ENCODE data around the gene PARP6.

Gene PARP6

GRCh38 chr15:72202801-72203506 lies 69.4 kb downstream of the PARP6 start:
- no peak for DNase-seq (ENCODE audit: low read depth in 2 of 2)
- H3K4me3 ChIP-seq (replicated peaks in 1 of 2; ENCODE audit: low read depth in 2 of 2, low read length in 2 of 2), result no peak overlapping the region
- no peak for TF ChIP-seq CTCF (IDR thresholded peaks at IDR 0.05; ENCODE audit: low read depth, low read length)

GRCh38 chr15:72202302-72202701 lies 70.1 kb downstream of the PARP6 start:
- DNase-seq (ENCODE audit: low read depth in 2 of 2), result no peak
- no peak overlapping the region for H3K4me3 ChIP-seq (replicated peaks in 1 of 2; ENCODE audit: low read depth in 2 of 2, low read length in 2 of 2)
- no peak for TF ChIP-seq CTCF (IDR thresholded peaks at IDR 0.05; ENCODE audit: low read depth, low read length)

GRCh38 chr15:72201391-72201921 lies 70.9 kb downstream of the PARP6 start:
- no peak for DNase-seq (ENCODE audit: low read depth in 2 of 2)
- no peak overlapping the region for H3K4me3 ChIP-seq (replicated peaks in 1 of 2; ENCODE audit: low read depth in 2 of 2, low read length in 2 of 2)
- TF ChIP-seq CTCF (IDR thresholded peaks at IDR 0.05; ENCODE audit: low read depth, low read length), result no peak

GRCh38 chr15:72200395-72201237 lies 71.7 kb downstream of the PARP6 start:
- no peak for DNase-seq (ENCODE audit: low read depth in 2 of 2)

GRCh38 chr15:72199721-72200212 lies 72.6 kb downstream of the PARP6 start:
- TF ChIP-seq CTCF (IDR thresholded peaks at IDR 0.05; ENCODE audit: low read depth, low read length), result peak; percentile 92
- peak; percentile 74 to 84 for DNase-seq (ENCODE audit: low read depth in 2 of 2)
- H3K4me3 ChIP-seq (replicated peaks in 1 of 2; ENCODE audit: low read depth in 2 of 2, low read length in 2 of 2), result no peak overlapping the region

More at GRCh38 chr15:72200395-72201237, 71.7 kb downstream of the PARP6 start:
- TF ChIP-seq CTCF (IDR thresholded peaks at IDR 0.05; ENCODE audit: low read depth, low read length), result no peak
- no peak overlapping the region for H3K4me3 ChIP-seq (replicated peaks in 1 of 2; ENCODE audit: low read depth in 2 of 2, low read length in 2 of 2)

- TF ChIP-seq CTCF (IDR thresholded peaks at IDR 0.05; ENCODE audit: low read depth, low read length), result no peak
- H3K4me3 ChIP-seq (replicated peaks in 1 of 2; ENCODE audit: low read depth in 2 of 2, low read length in 2 of 2), result no peak overlapping the region
- DNase-seq (ENCODE audit: low read depth in 2 of 2), result no peak
These were observed 73.2 kb downstream of the PARP6 start for GRCh38 chr15:72199205-72199515.
